HG02938 (cell line): ENCODE data around the gene PHOSPHO2.
"Not testable (repeated sequence)": the region's sequence is repeated elsewhere in the genome, so short reads cannot be mapped to it uniquely, and the experiment has no call there.

Experiments
- ATAC-seq: cut with Tn5 transposase; IDR thresholded peaks from one replicate; pipeline ENCODE4 v1.9.1; 2021; ENCODE audit warnings: mild to moderate bottlenecking, moderate library complexity; ENCODE audit not compliant: unreplicated experiment

Gene PHOSPHO2

GRCh38 chr2:169683425-169684134, 10.7 kb upstream of the PHOSPHO2 start:
- no peak for ATAC-seq

- no peak for ATAC-seq
Observed at GRCh38 chr2:169684135-169684565, 10.1 kb upstream of the PHOSPHO2 start.

GRCh38 chr2:169684712-169685111, 9.6 kb upstream of the PHOSPHO2 start:
- not testable (repeated sequence) for ATAC-seq

GRCh38 chr2:169686825-169687224, 7.4 kb upstream of the PHOSPHO2 start:
- not testable (repeated sequence) for ATAC-seq

- ATAC-seq, result not testable (repeated sequence)
Observed at GRCh38 chr2:169687943-169688342, 6.3 kb upstream of the PHOSPHO2 start.

GRCh38 chr2:169690958-169691357, 3.3 kb upstream of the PHOSPHO2 start:
- no peak for ATAC-seq

- no peak for ATAC-seq
Observed at GRCh38 chr2:169692718-169693117, 1.6 kb upstream of the PHOSPHO2 start.

- no peak for ATAC-seq
Observed at GRCh38 chr2:169693360-169693759, 909 bp upstream of the PHOSPHO2 start.

- ATAC-seq, result no peak
Observed at GRCh38 chr2:169694894-169695260, 608 bp downstream of the PHOSPHO2 start.

- no peak for ATAC-seq
Observed at GRCh38 chr2:169696381-169696780, 2.1 kb downstream of the PHOSPHO2 start.

GRCh38 chr2:169699173-169699572, 4.9 kb downstream of the PHOSPHO2 start:
- not testable (repeated sequence) for ATAC-seq

- ATAC-seq, result no peak
Observed at GRCh38 chr2:169702996-169703395, 8.7 kb downstream of the PHOSPHO2 start.

GRCh38 chr2:169704160-169704708, 10.0 kb downstream of the PHOSPHO2 start:
- ATAC-seq, result no peak

GRCh38 chr2:169705927-169706326, 11.7 kb downstream of the PHOSPHO2 start:
- no peak for ATAC-seq

- no peak for ATAC-seq
Observed at GRCh38 chr2:169707626-169708025, 13.4 kb downstream of the PHOSPHO2 start.

GRCh38 chr2:169709331-169709730, 15.1 kb downstream of the PHOSPHO2 start:
- no peak for ATAC-seq

- no peak for ATAC-seq
Observed at GRCh38 chr2:169709981-169710380, 15.7 kb downstream of the PHOSPHO2 start.

GRCh38 chr2:169711751-169712509, 17.7 kb downstream of the PHOSPHO2 start:
- ATAC-seq, result no peak

GRCh38 chr2:169712791-169713227, 18.5 kb downstream of the PHOSPHO2 start:
- ATAC-seq, result no peak

GRCh38 chr2:169713331-169713730, 19.1 kb downstream of the PHOSPHO2 start:
- ATAC-seq, result no peak

- no peak for ATAC-seq
Observed at GRCh38 chr2:169714699-169715098, 20.4 kb downstream of the PHOSPHO2 start.
